WERI-Rb-1 (cell line): Measurements from ENCODE around the gene RRP1.

Experiments used
- DNase-seq: peaks from one replicate; pipeline ENCODE4 v3.0.0-alpha.2; 2020
- H3K27ac ChIP-seq: fragments of 250-450 bp; sonication (Bioruptor Pico); 2 replicates; pipeline ENCODE4 v1.5.1; 2020; ENCODE audit warnings: mild to moderate bottlenecking, moderate library complexity
- H3K27me3 ChIP-seq: fragments of 250-450 bp; sonication (Bioruptor Pico); 2 replicates; pipeline ENCODE4 v1.5.1; 2021; ENCODE audit warnings: mild to moderate bottlenecking, low read depth, moderate library complexity; ENCODE audit not compliant: insufficient read depth, severe bottlenecking
- H3K36me3 ChIP-seq: fragments of 250-450 bp; sonication (Bioruptor Pico); 2 replicates; pipeline ENCODE4 v1.5.1; 2020; ENCODE audit warnings: mild to moderate bottlenecking, moderate library complexity
- H3K4me3 ChIP-seq: 2 replicates; pipeline ENCODE4 v1.5.1; 2011; ENCODE audit warnings: low read depth, mild to moderate bottlenecking, control low read depth, low read length
- H3K9me3 ChIP-seq: fragments of 250-450 bp; sonication (Bioruptor Pico); 2 replicates; pipeline ENCODE4 v1.5.1; 2021; ENCODE audit warnings: mild to moderate bottlenecking, moderate library complexity; ENCODE audit not compliant: severe bottlenecking
- CTCF ChIP-seq: IDR thresholded peaks from 2 replicates; pipeline ENCODE4 v1.5.1; 2011; ENCODE audit warnings: low read depth, mild to moderate bottlenecking, control low read depth, inconsistent platforms, low read length

Gene RRP1

GRCh38 chr21:43824333-43825241 lies 35.2 kb downstream of the RRP1 start:
- H3K9me3 ChIP-seq = peaks cover 8% of the 10 kb centered on the region
- H3K27ac ChIP-seq = no peak overlapping the region
- no peak overlapping the region for H3K4me3 ChIP-seq
- H3K36me3 ChIP-seq = no peaks in the 10 kb centered on the region
- H3K27me3 ChIP-seq = no peaks in the 10 kb centered on the region
- no peak for TF ChIP-seq CTCF
- no peak for DNase-seq

- Histone ChIP-seq H3K9me3 (peaks cover 8% of the 10 kb centered on the region), H3K27ac (no peak overlapping the region), H3K4me3 (no peak overlapping the region), H3K27me3 (no peaks in the 10 kb centered on the region), H3K36me3 (no peaks in the 10 kb centered on the region)
- DNase-seq = no peak
- no peak for TF ChIP-seq CTCF
Measured at GRCh38 chr21:43825242-43825935, 36.0 kb downstream of the RRP1 start.

GRCh38 chr21:43825936-43826622 lies 36.7 kb downstream of the RRP1 start:
- Histone ChIP-seq H3K9me3 (peaks cover 8% of the 10 kb centered on the region), H3K27me3 (no peaks in the 10 kb centered on the region), H3K36me3 (no peaks in the 10 kb centered on the region), H3K4me3 (no peak overlapping the region), H3K27ac (no peak overlapping the region)
- TF ChIP-seq CTCF = peak; percentile 48; the same call in 1 of the 2 replicates
- no peak for DNase-seq

- TF ChIP-seq CTCF = no peak
- no peaks in the 10 kb centered on the region for H3K27me3 ChIP-seq
- DNase-seq = no peak
- no peaks in the 10 kb centered on the region for H3K36me3 ChIP-seq
- no peak overlapping the region for H3K4me3 ChIP-seq
- H3K27ac ChIP-seq = no peak overlapping the region
- peaks cover 6% of the 10 kb centered on the region for H3K9me3 ChIP-seq
Measured at GRCh38 chr21:43826623-43826974, 37.2 kb downstream of the RRP1 start.

- no peak overlapping the region for H3K27ac ChIP-seq
- DNase-seq = no peak
- H3K4me3 ChIP-seq = no peak overlapping the region
- TF ChIP-seq CTCF = no peak
- peaks cover 5% of the 10 kb centered on the region for H3K9me3 ChIP-seq
- H3K27me3 ChIP-seq = no peaks in the 10 kb centered on the region
- H3K36me3 ChIP-seq = no peaks in the 10 kb centered on the region
Measured at GRCh38 chr21:43827015-43827611, 37.7 kb downstream of the RRP1 start.
